GM10266 (cell line): ENCODE results near the gene TRPM1.

Experiments
- DNase-seq: peaks from one replicate; pipeline ENCODE4 v3.0.0; 2012; ENCODE audit errors: extremely low spot score
- TF ChIP-seq, protein P1 (sequence below): IDR thresholded peaks from 2 replicates; pipeline ENCODE4 v1.5.1; 2012; ENCODE audit warnings: mild to moderate bottlenecking, low read depth; ENCODE audit not compliant: control insufficient read depth, insufficient read depth; ENCODE audit errors: missing control alignments

TRPM1 gene

DNA sequence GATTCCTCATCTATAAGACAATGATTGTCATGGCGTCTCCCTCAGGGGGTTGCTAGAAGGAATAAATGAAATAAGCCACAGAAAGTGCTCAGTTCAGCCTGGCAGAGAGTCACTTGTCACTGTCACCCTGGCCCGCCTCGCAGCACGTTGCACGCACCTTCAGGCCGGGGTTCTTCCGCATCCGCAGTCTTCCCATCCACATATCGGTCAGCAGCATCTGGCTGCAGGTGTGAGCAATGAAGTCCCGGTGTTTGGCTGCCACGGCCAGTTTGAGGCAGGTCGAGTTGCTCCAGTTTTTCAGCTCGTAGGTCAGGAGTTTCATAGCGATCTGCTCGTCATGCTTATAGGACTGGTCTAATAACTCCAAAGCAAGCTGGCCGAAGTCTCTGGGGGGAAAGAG is 61.6 kb downstream of the TRPM1 start:
- TF ChIP-seq, protein P1, sequence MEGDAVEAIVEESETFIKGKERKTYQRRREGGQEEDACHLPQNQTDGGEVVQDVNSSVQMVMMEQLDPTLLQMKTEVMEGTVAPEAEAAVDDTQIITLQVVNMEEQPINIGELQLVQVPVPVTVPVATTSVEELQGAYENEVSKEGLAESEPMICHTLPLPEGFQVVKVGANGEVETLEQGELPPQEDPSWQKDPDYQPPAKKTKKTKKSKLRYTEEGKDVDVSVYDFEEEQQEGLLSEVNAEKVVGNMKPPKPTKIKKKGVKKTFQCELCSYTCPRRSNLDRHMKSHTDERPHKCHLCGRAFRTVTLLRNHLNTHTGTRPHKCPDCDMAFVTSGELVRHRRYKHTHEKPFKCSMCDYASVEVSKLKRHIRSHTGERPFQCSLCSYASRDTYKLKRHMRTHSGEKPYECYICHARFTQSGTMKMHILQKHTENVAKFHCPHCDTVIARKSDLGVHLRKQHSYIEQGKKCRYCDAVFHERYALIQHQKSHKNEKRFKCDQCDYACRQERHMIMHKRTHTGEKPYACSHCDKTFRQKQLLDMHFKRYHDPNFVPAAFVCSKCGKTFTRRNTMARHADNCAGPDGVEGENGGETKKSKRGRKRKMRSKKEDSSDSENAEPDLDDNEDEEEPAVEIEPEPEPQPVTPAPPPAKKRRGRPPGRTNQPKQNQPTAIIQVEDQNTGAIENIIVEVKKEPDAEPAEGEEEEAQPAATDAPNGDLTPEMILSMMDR: no peak

DNA sequence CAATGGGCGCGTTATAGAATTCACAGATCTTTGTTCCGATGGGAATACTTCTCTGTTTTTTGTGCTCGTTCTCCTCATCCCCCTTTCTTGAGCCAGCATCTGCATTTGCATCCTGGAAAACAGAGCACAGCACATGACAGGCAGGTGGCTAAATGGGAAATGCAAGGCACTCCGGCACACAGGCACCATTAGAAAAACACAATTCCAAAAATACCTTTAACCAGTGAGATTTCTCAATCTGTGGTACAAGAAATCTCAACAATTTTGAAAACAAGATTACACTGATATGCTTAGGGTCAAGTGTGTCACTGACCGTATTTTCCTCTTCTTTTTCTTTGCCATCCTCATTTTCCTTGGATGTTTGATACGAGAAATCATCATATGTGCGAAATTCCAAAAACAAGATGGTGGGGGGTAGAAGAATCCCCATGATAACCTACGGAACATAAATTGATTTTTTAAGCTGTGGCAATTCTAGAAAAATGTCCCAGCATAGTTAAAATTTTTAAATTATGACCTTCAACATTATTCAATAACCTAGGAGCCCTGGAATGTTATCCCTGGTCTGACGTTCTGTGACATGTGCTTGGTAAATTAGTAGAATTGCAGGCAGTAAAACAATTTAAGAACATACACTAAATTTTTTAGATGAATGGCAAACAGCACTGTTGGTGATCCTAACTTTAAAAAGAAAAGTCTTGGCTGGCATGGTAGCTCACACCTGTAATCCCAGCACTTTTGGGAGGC is 63.6 kb downstream of the TRPM1 start:
- DNase-seq: no peak

More for the DNA sequence above, 61.6 kb downstream of the TRPM1 start:
- no peak for DNase-seq

DNA sequence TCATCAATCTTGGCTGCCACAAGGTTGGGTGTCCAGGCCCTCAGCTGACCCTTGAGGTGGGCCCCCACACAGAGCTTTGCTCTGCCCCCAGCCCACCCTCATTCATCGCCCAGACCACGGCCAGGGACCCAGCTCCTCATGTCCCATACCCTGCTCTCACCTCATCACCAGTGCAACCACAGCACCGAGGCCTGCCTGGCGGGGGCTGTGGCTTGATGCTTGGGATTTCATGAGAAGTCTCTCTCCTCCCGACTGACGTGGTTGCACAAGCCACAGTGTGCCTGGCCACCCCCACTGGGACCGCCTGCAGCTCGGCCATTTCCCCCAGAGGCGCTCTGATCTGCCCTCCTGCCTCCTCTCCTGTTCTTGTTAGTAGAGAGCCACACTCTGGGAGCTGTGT is 64.7 kb downstream of the TRPM1 start:
- DNase-seq: no peak
- TF ChIP-seq, protein P1: no peak

More for the DNA sequence above, 63.6 kb downstream of the TRPM1 start:
- TF ChIP-seq, protein P1: no peak

DNA sequence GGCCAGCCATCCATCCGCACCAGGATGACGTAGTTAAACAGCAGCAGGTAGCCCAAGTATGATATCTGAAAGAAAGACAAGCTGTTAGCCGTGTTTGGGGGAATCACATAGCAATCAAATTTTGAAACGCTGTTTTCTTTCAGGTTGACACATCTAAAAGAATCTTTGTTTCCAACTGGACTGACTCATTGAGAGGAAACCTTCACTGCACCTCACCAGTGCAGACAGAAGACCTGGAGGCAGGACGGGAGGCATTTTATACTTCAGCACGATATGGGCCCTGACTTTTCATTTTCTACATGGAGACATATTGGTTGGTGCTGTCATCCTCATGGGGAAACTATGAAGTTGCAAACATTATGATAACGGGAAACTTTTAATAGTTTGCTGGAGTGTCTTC is 65.9 kb downstream of the TRPM1 start:
- TF ChIP-seq, protein P1: no peak
- DNase-seq: no peak

DNA sequence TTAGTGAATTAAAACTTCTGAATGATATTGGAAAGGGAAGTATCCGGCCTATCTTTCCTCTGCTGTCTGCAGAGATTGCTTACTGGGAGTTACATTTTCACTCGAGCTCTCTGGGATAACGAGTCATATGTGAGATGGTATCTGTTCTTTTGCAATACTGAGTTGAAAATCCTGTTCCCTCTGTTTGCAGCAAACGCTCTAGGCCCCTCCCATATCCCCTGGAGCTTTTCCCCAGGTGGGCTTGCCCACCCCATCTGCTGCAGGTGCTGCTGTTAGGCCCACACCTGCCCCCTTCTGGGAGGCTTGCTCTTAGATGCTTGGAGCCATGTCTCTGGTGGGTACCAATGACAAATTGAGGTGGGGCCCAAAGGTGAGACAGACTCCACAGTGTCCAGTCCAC is 67.4 kb downstream of the TRPM1 start:
- TF ChIP-seq, protein P1: no peak
- DNase-seq: no peak

DNA sequence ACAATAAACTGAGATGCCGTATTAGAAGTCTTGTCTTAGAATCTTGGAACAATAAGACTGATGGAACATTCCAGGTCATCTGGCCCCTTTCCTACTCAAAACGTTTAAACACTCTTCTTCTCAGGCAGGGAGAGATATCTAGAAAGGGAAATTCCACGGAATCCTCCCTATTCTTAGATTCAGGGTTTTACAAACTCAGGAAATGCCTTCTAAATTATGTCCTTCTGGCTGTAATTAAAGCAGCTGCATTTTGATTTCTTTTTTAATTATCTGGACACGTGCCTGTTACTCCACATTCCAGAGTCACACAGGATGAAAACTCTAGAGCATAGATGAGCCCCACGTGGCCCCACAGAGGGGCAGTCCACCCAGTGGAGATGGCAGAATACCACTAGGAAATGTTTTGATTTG is 68.6 kb downstream of the TRPM1 start:
- DNase-seq: no peak
- TF ChIP-seq, protein P1: no peak

DNA sequence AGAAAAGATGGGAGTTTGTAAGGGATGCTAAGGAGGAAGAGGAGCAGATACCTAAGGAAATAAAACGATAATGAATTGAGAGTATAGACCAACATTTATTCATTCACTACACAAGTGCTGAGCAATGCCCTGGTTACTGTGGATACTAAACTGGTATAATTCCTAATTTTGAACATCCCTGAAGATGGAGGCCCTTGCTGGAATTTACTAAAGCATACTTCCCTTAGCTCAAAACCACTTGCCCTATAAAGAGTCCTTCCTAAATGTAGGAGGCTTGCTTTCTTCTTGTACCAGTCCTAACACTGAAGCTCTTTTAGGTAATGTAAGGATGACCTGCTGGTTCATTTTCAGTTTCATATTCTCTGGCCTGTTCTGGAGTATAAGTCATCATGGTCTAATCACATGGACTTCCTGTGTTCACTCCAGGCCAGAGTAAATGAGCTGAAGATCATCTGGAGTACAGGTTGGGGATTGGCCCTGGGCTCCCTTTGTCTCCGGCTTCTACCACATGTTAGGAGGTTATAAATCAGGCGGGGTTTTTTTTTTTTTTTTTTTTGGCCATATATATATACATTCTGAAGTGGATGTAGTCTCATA is 70.0 kb downstream of the TRPM1 start:
- DNase-seq: peak; percentile 59
- TF ChIP-seq, protein P1: no peak
